Fibroblast of the aortic adventitia (primary cell): ENCODE measurements around the gene GALT. TPM values are rescaled to one million over a fixed set of nuclear protein-coding genes. Genes with fewer than 3 reads are reported as not detected.

Source experiments
- DNase-seq: peaks from one replicate; pipeline ENCODE4 v3.0.0-alpha.2; 2010; ENCODE audit warnings: low read depth
- H3K4me3 ChIP-seq: 2 replicates; pipeline ENCODE4 v1.5.1; 2011; ENCODE audit warnings: low read depth, mild to moderate bottlenecking, control low read depth, low read length, moderate library complexity
- CTCF ChIP-seq: IDR thresholded peaks from 2 replicates; pipeline ENCODE4 v1.5.1; 2011; ENCODE audit warnings: mild to moderate bottlenecking, low read length, control low read depth, inconsistent platforms; ENCODE audit not compliant: insufficient read depth
- total RNA-seq: library from RNA; depleted of rRNA; stranded (reverse); fragments of >200 nt; gene quantifications from 2 replicates; pipeline ENCODE4 v1.2.3, GENCODE V29; 2012; ENCODE audit warnings: low replicate concordance

The GALT gene
- total RNA-seq, 1 donor = 26.8 TPM

- no peak for TF ChIP-seq CTCF
- DNase-seq = no peak
- H3K4me3 ChIP-seq = no peak overlapping the region
Observed at GRCh38 chr9:34688329-34689115, 42.0 kb downstream of the GALT start.

- TF ChIP-seq CTCF = no peak
- no peak overlapping the region for H3K4me3 ChIP-seq
- no peak for DNase-seq
Observed at GRCh38 chr9:34689116-34689470, 42.6 kb downstream of the GALT start.

- DNase-seq = no peak
- TF ChIP-seq CTCF = no peak
- H3K4me3 ChIP-seq = no peak overlapping the region
Observed at GRCh38 chr9:34689512-34689911, 43.0 kb downstream of the GALT start.

GRCh38 chr9:34690983-34691935, 44.8 kb downstream of the GALT start, which contains the start of gene CCL19:
Gene CCL19 (minus strand): TSS chr9:34691276. CDS start chr9:34691139, 137 bp downstream.
- no peak within 1 kb of the TSS for H3K4me3 ChIP-seq
- DNase-seq = peak; percentile 15
- TF ChIP-seq CTCF = no peak

- H3K4me3 ChIP-seq = no peak overlapping the region
- TF ChIP-seq CTCF = no peak
- DNase-seq = no peak
Observed at GRCh38 chr9:34691936-34692315, 45.5 kb downstream of the GALT start.

GRCh38 chr9:34693560-34693959, 47.1 kb downstream of the GALT start:
- DNase-seq = no peak
- TF ChIP-seq CTCF = no peak

More at GRCh38 chr9:34693560-34693959, 47.1 kb downstream of the GALT start:
- H3K4me3 ChIP-seq = no peak overlapping the region
